GM12878 (cell line): ENCODE data around the gene CCDC197. TPM values are rescaled to one million over a fixed set of nuclear protein-coding genes. Genes with fewer than 3 reads are reported as not detected.

ENCODE experiments used
- ATAC-seq: fragments of 200-7000 bp; cut with Tn5 transposase; 3 replicates; pipeline ENCODE4 v1.9.1; 2020; ENCODE audit warnings: mild to moderate bottlenecking, moderate library complexity
- BruUV-seq: library from RNA; stranded (reverse); fragments of 400-500 nt; replicated peaks from 2 replicates; lab custom pipeline; 2021; lab: Mats Ljungman, UMichigan
- CTCF ChIA-PET: fragments of 300-600 bp; sonication (Branson Sonifier 250); formaldehyde crosslinking; extraction: SDS; loops from one replicate; lab custom pipeline; 2021; ENCODE audit warnings: inconsistent platforms; lab: Yijun Ruan, JAX
- POLR2A ChIA-PET: fragments of 350-600 bp; formaldehyde crosslinking; extraction: SDS; loops from one replicate; lab custom pipeline; 2021; ENCODE audit warnings: inconsistent platforms; lab: Charles Lee
- RAD21 ChIA-PET: fragments of 300-600 bp; sonication (Branson Sonifier 250); formaldehyde crosslinking; loops from one replicate; lab custom pipeline; 2023; ENCODE audit warnings: antibody characterized with exemption; ENCODE audit not compliant: unreplicated experiment; lab: Charles Lee
- SMC1A ChIA-PET: fragments of 300-600 bp; sonication (Branson Sonifier 250); formaldehyde crosslinking; loops from one replicate; lab custom pipeline; 2023; ENCODE audit not compliant: unreplicated experiment, uncharacterized antibody; lab: Charles Lee
- DNase-seq: peaks from one replicate; pipeline ENCODE4 v3.0.0-alpha.2; 2011; ENCODE audit warnings: low read depth, low spot score
- FAIRE-seq: peaks from 3 replicates; lab custom pipeline; 2011; peaks lifted over from hg19 to GRCh38; lab: Jason Lieb, UNC
- H2AFZ ChIP-seq: 2 replicates; pipeline ENCODE4 v1.6.0; 2011; ENCODE audit warnings: low read depth, low read length, control low read depth; ENCODE audit not compliant: control insufficient read depth
- H3K27ac ChIP-seq: 2 replicates; pipeline ENCODE4 v1.5.1; 2011; ENCODE audit warnings: control low read depth; ENCODE audit not compliant: control insufficient read depth, insufficient read depth
- H3K27me3 ChIP-seq, 2 experiments: replicated peaks in 1 of 2; 2 replicates each; pipeline versions ENCODE4 v1.6.0 to v1.6.1; 2011; ENCODE audit warnings: low read length in 1 of 2; ENCODE audit not compliant: control insufficient read depth in 2 of 2, insufficient read depth in 2 of 2
- H3K36me3 ChIP-seq, 2 experiments: 2 replicates each; pipeline ENCODE4 v1.5.1; 2011; ENCODE audit warnings: low read length in 1 of 2; ENCODE audit not compliant: control insufficient read depth in 2 of 2, insufficient read depth in 2 of 2
- H3K4me1 ChIP-seq: 2 replicates; pipeline ENCODE4 v1.6.1; 2011; ENCODE audit warnings: mild to moderate bottlenecking, low read length, moderate library complexity, mixed read lengths; ENCODE audit not compliant: control insufficient read depth, insufficient read depth
- H3K4me2 ChIP-seq: 2 replicates; pipeline ENCODE4 v1.6.0; 2011; ENCODE audit warnings: control low read depth; ENCODE audit not compliant: control insufficient read depth, insufficient read depth
- H3K4me3 ChIP-seq: fragments of 200-600 bp; sonication (generic); 2 replicates; pipeline ENCODE4 v1.5.1; 2016
- H3K79me2 ChIP-seq: 2 replicates; pipeline ENCODE4 v1.6.0; 2011; ENCODE audit warnings: low read length; ENCODE audit not compliant: control insufficient read depth, insufficient read depth
- H3K9ac ChIP-seq: 2 replicates; pipeline ENCODE4 v1.8.0; 2011; ENCODE audit warnings: low read length, control low read depth, mixed read lengths; ENCODE audit not compliant: control insufficient read depth, insufficient read depth
- H3K9me3 ChIP-seq: replicated peaks from 3 replicates; pipeline ENCODE4 v1.5.1; 2011; ENCODE audit warnings: mild to moderate bottlenecking, low read length; ENCODE audit not compliant: control insufficient read depth, insufficient read depth
- H4K20me1 ChIP-seq: 2 replicates; pipeline ENCODE4 v1.6.0; 2011; ENCODE audit not compliant: control insufficient read depth, insufficient read depth
- ATF2 ChIP-seq: IDR thresholded peaks from 2 replicates; pipeline ENCODE4 v1.6.1; 2012; ENCODE audit warnings: low read length, inconsistent platforms
- BCL3 ChIP-seq: IDR thresholded peaks from 2 replicates; pipeline ENCODE4 v1.6.1; 2011; ENCODE audit warnings: borderline replicate concordance, low read depth, mild to moderate bottlenecking, moderate library complexity, low read length; ENCODE audit not compliant: insufficient read depth, poor library complexity, severe bottlenecking
- BHLHE40 ChIP-seq, 2 experiments: fragments of 450-650 bp in 1 of 2; IDR thresholded peaks; 2 replicates each; pipeline ENCODE4 v1.6.1; 2011 to 2017; ENCODE audit warnings: low read depth in 2 of 2, borderline replicate concordance in 1 of 2, improper control_type of control experiment in 1 of 2, low read length in 1 of 2, mild to moderate bottlenecking in 1 of 2
- BRCA1 ChIP-seq: IDR thresholded peaks from 2 replicates; pipeline ENCODE4 v1.6.1; 2011; ENCODE audit warnings: low read depth, low read length, improper control_type of control experiment
- EED ChIP-seq: sonication (generic); IDR thresholded peaks from 2 replicates; pipeline ENCODE4 v1.6.1; 2016; ENCODE audit warnings: antibody characterized with exemption, low read depth
- NR2C2 ChIP-seq: IDR thresholded peaks from 2 replicates; pipeline ENCODE4 v1.6.1; 2011; ENCODE audit warnings: borderline replicate concordance, low read depth; ENCODE audit not compliant: control insufficient read depth, insufficient read length
- POLR2A ChIP-seq: IDR thresholded peaks from 2 replicates; pipeline ENCODE4 v1.6.1; 2011; ENCODE audit warnings: low read depth, mild to moderate bottlenecking, low read length
- RELA ChIP-seq: fragments of 450-650 bp; IDR thresholded peaks from 2 replicates; pipeline ENCODE4 v1.8.0; 2014; ENCODE audit warnings: borderline replicate concordance; ENCODE audit not compliant: partially characterized antibody
- SMARCA5 ChIP-seq: fragments of 450-650 bp; IDR thresholded peaks from 2 replicates; pipeline ENCODE4 v1.6.1; 2017; ENCODE audit warnings: mild to moderate bottlenecking
- SRF ChIP-seq, 2 experiments: IDR thresholded peaks; 2 replicates each; pipeline ENCODE4 v1.6.1; 2011; ENCODE audit warnings: low read depth in 2 of 2, low read length in 2 of 2, mild to moderate bottlenecking in 1 of 2, moderate library complexity in 1 of 2
- SUPT20H ChIP-seq: IDR thresholded peaks from 2 replicates; pipeline ENCODE4 v1.6.1; 2011; ENCODE audit warnings: low read depth, mild to moderate bottlenecking, low read length, moderate library complexity, borderline replicate concordance; ENCODE audit not compliant: control insufficient read depth
- WGBS: methylation state at CpG from one replicate; pipeline ENCODE4 v1.1.6; 2016; ENCODE audit warnings: low lambda C conversion rate; ENCODE audit not compliant: insufficient replicate concordance, insufficient coverage; ENCODE audit errors: missing lambda C conversion rate; 5-methylcytosine and 5-hydroxymethylcytosine counted together
- in situ Hi-C: fragments of 300-500 bp; cut with MboI; formaldehyde crosslinking; loops from 9 replicates; pipeline ENCODE4 v1.14.3; 2018; ENCODE audit warnings: mixed read lengths
- intact Hi-C: fragments of 100-400 bp; cut with micrococcal nuclease; formaldehyde crosslinking; loops from one replicate; pipeline ENCODE4 v1.14.2; 2022; ENCODE audit not compliant: unreplicated experiment
- polyA plus RNA-seq, 11 experiments: library from polyadenylated mRNA; depleted of rRNA in 4 of 11; unstranded in 6 of 11; stranded (reverse) in 5 of 11; fragments of >200 nt; fragmentation: Nextera tagmentation in 4 of 11; fragmentation: Illumina TruSeq in 1 of 11; extraction: Ambion mirVana in 4 of 11; extraction: Trizol in 1 of 11; gene quantifications; 1 replicate in 1 of 11; 2 replicates in 10 of 11; pipeline versions ENCODE4 v1.2.1 to v1.2.3, GENCODE V29; 2011 to 2016; ENCODE audit warnings: inconsistent platforms in 2 of 11, missing spikeins in 2 of 11, low read depth in 1 of 11
- total RNA-seq, 4 experiments: library from RNA; depleted of rRNA in 3 of 4; stranded (reverse); fragments of >200 nt in 3 of 4; fragmentation: Illumina TruSeq in 1 of 4; extraction: Trizol in 1 of 4; gene quantifications; 2 replicates each; pipeline versions ENCODE4 v1.2.1 to v1.2.3, GENCODE V29; 2013 to 2021
- TF ChIP-seq, protein P1 (sequence below): fragments of 450-650 bp; IDR thresholded peaks from 2 replicates; pipeline ENCODE4 v1.6.1; 2017; ENCODE audit warnings: antibody characterized with exemption, mild to moderate bottlenecking, moderate library complexity
- TF ChIP-seq, protein P2 (sequence below): IDR thresholded peaks from 2 replicates; pipeline ENCODE4 v1.6.1; 2012; ENCODE audit warnings: low read depth, low read length, improper control_type of control experiment

The CCDC197 gene
- total and polyA plus RNA-seq, 10 of the 15 experiments (the other 5 are each of a cell fraction or from before 2014, with no cell fraction given): 0.12 TPM; not detected in 9

GRCh38 chr14:93999573-93999972 is 2.5 kb downstream of the CCDC197 start:
- ChIA-PET SMC1A (interaction anchor here (0.9 to 7.3 kb wide), 20 partner anchors 9 to 345 kb away, joined by 3 to 180 read pairs (median 10); partner anchors contain the start of genes ASB2 and IFI27L2), POLR2A (interaction anchor here (0.9 to 3.4 kb wide), 16 partner anchors 9 to 60 kb away, joined by 3 to 33 read pairs (median 8); partner anchors contain the start of gene ASB2), CTCF (interaction anchor here (0.6 to 16.9 kb wide), 25 partner anchors 8 to 451 kb away, joined by 3 to 541 read pairs (median 6); partner anchors contain the start of genes ASB2 and IFI27L1), RAD21 (interaction anchor here (0.9 to 9.3 kb wide), 17 partner anchors 9 to 137 kb away, joined by 3 to 344 read pairs (median 15); partner anchors contain the start of genes ASB2 and OTUB2)
- Histone ChIP-seq H3K36me3 (no peaks in the 10 kb centered on the region), H3K9me3 (no peaks in the 10 kb centered on the region), H3K27me3 (no peaks in the 10 kb centered on the region), H3K79me2 (no peaks in the 10 kb centered on the region), H3K4me3 (no peak overlapping the region), H3K4me2 (no peak overlapping the region), H3K9ac (no peak overlapping the region), H3K4me1 (peaks cover 26% of the 10 kb centered on the region), H3K27ac (no peak overlapping the region), H2AFZ (no peak overlapping the region), H4K20me1 (no peaks in the 10 kb centered on the region)
- DNase-seq (no peak), ATAC-seq (peak; percentile 65), FAIRE-seq (peak; percentile 49)
- intact Hi-C loops: no loop called here
- in situ Hi-C loops: no loop called here
- WGBS: 27% methylated on average over 8 of the region's 8 CpGs
- BruUV-seq: no TSS peak
- TF ChIP-seq POLR2A (no peak), BCL3 (no peak), BRCA1 (no peak), SRF (IDR thresholded peaks at IDR 0.05; ENCODE audit: low read depth in 2 of 2, low read length in 2 of 2) (no peak), SUPT20H (no peak), EED (0 out of 2 replicates have a peak, but pooled peaks have one; percentile 34), NR2C2 (no peak), BHLHE40 (IDR thresholded peaks at IDR 0.05; ENCODE audit: borderline replicate concordance in 1 of 2, low read depth in 2 of 2, low read length in 1 of 2) (no peak), RELA (peak; percentile 38), ATF2 (no peak), SMARCA5 (peak; percentile 81; the same call in 1 of the 2 replicates)
- TF ChIP-seq, protein P1, sequence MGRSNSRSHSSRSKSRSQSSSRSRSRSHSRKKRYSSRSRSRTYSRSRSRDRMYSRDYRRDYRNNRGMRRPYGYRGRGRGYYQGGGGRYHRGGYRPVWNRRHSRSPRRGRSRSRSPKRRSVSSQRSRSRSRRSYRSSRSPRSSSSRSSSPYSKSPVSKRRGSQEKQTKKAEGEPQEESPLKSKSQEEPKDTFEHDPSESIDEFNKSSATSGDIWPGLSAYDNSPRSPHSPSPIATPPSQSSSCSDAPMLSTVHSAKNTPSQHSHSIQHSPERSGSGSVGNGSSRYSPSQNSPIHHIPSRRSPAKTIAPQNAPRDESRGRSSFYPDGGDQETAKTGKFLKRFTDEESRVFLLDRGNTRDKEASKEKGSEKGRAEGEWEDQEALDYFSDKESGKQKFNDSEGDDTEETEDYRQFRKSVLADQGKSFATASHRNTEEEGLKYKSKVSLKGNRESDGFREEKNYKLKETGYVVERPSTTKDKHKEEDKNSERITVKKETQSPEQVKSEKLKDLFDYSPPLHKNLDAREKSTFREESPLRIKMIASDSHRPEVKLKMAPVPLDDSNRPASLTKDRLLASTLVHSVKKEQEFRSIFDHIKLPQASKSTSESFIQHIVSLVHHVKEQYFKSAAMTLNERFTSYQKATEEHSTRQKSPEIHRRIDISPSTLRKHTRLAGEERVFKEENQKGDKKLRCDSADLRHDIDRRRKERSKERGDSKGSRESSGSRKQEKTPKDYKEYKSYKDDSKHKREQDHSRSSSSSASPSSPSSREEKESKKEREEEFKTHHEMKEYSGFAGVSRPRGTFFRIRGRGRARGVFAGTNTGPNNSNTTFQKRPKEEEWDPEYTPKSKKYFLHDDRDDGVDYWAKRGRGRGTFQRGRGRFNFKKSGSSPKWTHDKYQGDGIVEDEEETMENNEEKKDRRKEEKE: no peak
- TF ChIP-seq, protein P2, sequence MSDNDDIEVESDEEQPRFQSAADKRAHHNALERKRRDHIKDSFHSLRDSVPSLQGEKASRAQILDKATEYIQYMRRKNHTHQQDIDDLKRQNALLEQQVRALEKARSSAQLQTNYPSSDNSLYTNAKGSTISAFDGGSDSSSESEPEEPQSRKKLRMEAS: 0 out of 2 replicates have a peak, but pooled peaks have one; percentile 22
